ENCODE data around the gene SCN10A.

SCN10A gene

DNA sequence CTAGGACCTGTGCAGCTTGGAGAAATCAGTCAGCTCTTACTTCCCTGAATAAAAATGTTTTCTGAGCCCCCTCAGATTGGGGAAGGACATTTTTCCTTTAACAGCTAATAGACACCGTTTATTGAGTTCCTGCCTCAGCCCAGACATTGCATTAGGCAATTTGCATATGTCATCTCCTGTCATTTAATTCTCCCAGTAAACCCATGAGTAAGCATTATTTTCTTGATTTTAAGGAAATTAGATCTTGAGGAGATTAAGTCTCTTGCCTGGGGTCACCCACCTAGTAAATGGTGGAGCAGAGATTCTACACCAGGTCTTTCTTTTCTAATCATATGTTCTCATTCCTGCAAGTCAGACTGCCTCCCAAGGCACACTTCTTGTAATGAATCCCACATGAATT, 88.0 kb downstream of the SCN10A start:
- ChIA-PET CTCF (interaction anchor here (1.0 to 1.6 kb wide), 2 partner anchors 77 to 123 kb away, joined by 3 to 5 read pairs; no protein-coding TSS in a partner anchor), POLR2A (no interaction called here)
- DNase-seq (ENCODE audit: extremely low spot score) = no peak
- TF ChIP-seq, protein P1, sequence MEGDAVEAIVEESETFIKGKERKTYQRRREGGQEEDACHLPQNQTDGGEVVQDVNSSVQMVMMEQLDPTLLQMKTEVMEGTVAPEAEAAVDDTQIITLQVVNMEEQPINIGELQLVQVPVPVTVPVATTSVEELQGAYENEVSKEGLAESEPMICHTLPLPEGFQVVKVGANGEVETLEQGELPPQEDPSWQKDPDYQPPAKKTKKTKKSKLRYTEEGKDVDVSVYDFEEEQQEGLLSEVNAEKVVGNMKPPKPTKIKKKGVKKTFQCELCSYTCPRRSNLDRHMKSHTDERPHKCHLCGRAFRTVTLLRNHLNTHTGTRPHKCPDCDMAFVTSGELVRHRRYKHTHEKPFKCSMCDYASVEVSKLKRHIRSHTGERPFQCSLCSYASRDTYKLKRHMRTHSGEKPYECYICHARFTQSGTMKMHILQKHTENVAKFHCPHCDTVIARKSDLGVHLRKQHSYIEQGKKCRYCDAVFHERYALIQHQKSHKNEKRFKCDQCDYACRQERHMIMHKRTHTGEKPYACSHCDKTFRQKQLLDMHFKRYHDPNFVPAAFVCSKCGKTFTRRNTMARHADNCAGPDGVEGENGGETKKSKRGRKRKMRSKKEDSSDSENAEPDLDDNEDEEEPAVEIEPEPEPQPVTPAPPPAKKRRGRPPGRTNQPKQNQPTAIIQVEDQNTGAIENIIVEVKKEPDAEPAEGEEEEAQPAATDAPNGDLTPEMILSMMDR (IDR thresholded peaks at IDR 0.05; ENCODE audit: control extremely low read depth, extremely low read depth, low read depth, missing control alignments) = no peak

DNA sequence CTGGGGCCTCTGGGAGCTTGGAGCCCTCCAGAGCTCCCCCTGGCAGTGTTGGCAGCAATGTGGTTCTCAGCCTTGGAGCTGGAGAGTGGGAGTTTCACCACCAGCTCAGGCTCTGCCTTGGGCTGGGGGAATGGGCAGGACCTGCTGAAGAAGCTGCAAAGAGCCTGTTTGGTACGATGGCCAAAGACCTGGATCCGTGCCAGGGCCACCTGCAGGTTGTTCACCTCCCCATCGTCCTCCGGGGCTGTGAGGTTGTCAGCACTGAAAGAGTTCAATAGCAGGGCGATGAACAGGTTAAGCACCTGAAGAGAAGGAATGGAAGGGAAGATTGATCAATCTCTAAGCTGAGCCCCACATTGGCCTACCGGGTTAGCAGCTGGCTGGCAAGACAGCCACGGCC, 89.3 kb downstream of the SCN10A start:
- DNase-seq (ENCODE audit: extremely low spot score) = no peak
- POLR2A ChIA-PET = no interaction called here
- TF ChIP-seq, protein P1 (IDR thresholded peaks at IDR 0.05; ENCODE audit: control extremely low read depth, extremely low read depth, low read depth, missing control alignments) = no peak
- CTCF ChIA-PET = no interaction called here

DNA sequence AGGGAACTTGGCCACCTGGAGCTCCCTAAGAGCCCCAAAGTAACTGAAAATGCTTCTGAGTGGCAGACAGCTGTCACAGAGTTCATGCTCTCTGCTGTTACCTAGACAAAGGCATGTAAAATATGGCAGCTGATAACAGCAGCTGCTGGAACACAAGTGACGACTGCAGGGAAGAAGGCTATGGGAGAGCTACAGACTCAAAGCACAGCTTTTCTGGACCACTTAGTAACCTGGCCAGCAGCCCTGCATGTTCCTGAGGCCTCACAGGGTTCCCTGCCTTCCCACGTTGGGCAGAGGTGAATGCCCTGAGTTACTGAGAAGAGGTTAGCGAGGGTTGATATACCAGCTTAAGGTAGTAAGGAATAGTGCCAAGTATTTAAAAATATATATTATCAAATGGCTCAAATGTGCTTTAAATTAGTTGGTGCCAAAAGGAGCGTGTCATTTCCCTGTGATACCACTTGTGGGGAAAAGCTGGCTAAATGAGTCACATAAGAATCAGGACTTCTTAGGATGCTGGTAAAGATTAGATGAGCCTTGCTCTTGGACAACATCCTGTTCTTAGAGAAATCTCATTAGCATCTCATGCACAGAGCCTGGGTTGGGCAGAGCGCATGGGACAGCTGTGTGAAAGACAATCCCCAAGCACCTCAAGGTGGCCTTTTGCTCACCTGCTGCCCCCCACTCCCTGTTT, 90.1 kb downstream of the SCN10A start:
- ChIA-PET POLR2A (no interaction called here), CTCF (interaction anchor here (1.0 kb wide), 1 partner anchor 13 kb away, joined by 3 read pairs; no protein-coding TSS in a partner anchor)
- DNase-seq (ENCODE audit: extremely low spot score) = no peak
- TF ChIP-seq, protein P1 (IDR thresholded peaks at IDR 0.05; ENCODE audit: control extremely low read depth, extremely low read depth, low read depth, missing control alignments) = no peak

DNA sequence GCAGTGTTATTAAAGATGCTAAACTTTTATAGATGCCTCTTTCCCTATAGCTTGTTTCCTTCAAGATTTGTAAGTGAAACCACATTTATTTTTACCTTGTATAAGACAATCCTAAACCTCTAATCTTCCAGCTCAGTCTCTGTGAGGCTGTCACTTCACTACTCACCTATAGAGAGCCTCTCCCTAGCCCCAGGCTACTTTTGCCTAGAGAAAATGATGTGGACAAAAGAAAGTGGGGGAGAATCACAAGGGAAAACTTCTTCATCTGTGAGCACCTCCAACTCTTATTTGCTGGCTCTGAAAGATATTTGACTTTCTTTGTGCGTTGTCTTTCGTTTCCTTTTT, 91.7 kb downstream of the SCN10A start:
- ChIA-PET CTCF (interaction anchor here (1.2 to 2.2 kb wide), 2 partner anchors 9 to 14 kb away, joined by 3 to 7 read pairs; no protein-coding TSS in a partner anchor), POLR2A (no interaction called here)
- TF ChIP-seq, protein P1 (IDR thresholded peaks at IDR 0.05; ENCODE audit: control extremely low read depth, extremely low read depth, low read depth, missing control alignments) = no peak
- DNase-seq (ENCODE audit: extremely low spot score) = no peak

DNA sequence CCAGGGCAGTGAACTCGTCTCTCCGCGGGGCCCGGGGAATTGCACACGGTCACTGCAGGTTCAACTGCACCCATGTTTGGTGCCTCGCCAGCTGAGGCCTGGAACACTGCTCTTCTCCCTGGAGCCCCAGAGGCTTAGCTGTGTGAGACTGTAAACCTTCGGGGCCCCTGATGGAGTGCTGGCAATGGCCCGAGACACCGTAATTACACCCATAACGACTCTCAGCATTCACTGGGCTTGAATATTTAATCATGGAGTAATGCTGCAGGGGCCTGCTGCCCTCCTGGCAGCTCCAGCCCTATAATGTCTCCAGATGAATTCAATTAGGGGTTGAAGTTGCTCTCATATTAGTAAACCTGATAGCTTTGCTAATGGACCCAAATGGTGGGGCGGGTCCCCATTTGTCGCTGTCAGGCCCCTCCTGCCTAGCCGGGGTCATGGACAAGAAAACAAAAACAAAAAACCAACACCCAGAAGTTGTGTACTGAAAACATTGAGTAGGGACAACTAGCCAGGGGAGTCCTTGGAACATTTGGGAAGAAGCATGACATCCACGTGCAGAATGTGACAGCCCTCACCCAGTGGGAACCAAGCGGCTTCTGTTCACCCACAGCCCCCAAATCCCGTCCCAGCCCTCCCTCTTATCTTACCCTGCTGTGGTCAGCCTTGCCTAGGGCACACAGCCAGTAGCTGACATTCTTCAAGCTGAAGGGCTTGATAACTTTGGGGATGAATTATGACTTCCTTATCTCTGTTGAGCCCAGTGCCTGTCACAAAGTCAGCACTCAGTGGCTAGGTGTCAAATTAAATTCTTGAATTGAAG, 92.2 kb downstream of the SCN10A start:
- ChIA-PET POLR2A (no interaction called here), CTCF (interaction anchor here (1.0 to 2.2 kb wide), 3 partner anchors 9 to 73 kb away, joined by 3 to 7 read pairs (median 3); no protein-coding TSS in a partner anchor)
- TF ChIP-seq, protein P1 (IDR thresholded peaks at IDR 0.05; ENCODE audit: control extremely low read depth, extremely low read depth, low read depth, missing control alignments) = no peak
- no peak for DNase-seq (ENCODE audit: extremely low spot score)

DNA sequence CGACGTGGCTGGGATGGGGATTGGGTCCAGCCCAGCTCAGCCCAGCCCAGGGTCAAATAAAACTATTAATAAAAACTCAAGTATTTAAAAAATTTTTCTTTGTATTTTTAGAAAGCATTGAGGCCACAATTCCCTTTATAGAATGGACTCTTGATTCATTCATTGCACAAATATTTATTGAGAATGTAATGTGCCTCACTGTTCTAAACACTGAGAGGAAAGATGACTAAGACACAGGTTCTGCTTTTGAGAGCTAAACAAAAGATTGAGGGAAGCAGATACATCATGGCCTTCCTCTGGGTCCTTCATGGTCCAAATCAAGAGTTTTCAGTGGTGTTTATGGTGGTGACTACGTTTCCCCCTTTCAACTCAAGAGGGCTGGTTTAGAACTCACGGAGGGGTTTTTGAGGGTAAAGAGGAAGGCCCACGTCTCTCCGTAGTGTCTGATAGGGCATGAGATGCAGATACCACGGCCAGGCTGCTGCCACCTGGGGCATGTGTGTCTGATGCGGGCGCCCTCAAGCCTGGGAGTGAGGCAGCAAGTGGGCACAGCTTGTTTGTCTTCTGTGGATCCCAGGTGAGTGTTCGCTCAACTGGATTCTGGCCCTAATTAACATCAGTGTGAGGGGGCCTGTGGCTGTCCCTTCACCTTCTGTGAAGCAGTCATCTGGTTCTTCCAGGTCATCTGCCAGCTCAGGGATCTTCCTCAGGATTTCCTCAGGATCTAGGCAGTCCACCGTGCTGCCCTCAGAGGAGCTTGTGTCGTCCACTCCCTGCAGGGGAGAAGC, 93.0 kb downstream of the SCN10A start:
- ChIA-PET POLR2A (no interaction called here), CTCF (interaction anchor here (1.0 to 2.2 kb wide), 3 partner anchors 10 to 72 kb away, joined by 3 to 7 read pairs (median 4); no protein-coding TSS in a partner anchor)
- TF ChIP-seq, protein P1 (IDR thresholded peaks at IDR 0.05; ENCODE audit: control extremely low read depth, extremely low read depth, low read depth, missing control alignments) = no peak
- DNase-seq (ENCODE audit: extremely low spot score) = no peak

Data from GM10248 (cell line).